ENCODE measurements around the gene GOLT1A. TPM values are rescaled to one million over a fixed set of nuclear protein-coding genes. Genes with fewer than 3 reads are reported as not detected.

The GOLT1A gene, protein sequence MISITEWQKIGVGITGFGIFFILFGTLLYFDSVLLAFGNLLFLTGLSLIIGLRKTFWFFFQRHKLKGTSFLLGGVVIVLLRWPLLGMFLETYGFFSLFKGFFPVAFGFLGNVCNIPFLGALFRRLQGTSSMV
- 4.1 to 7.6 TPM (median 4.6 TPM) in 5 replicates for total RNA-seq (2022; extraction: Qiagen RNA extraction; ENCODE audit: low read depth)

DNA sequence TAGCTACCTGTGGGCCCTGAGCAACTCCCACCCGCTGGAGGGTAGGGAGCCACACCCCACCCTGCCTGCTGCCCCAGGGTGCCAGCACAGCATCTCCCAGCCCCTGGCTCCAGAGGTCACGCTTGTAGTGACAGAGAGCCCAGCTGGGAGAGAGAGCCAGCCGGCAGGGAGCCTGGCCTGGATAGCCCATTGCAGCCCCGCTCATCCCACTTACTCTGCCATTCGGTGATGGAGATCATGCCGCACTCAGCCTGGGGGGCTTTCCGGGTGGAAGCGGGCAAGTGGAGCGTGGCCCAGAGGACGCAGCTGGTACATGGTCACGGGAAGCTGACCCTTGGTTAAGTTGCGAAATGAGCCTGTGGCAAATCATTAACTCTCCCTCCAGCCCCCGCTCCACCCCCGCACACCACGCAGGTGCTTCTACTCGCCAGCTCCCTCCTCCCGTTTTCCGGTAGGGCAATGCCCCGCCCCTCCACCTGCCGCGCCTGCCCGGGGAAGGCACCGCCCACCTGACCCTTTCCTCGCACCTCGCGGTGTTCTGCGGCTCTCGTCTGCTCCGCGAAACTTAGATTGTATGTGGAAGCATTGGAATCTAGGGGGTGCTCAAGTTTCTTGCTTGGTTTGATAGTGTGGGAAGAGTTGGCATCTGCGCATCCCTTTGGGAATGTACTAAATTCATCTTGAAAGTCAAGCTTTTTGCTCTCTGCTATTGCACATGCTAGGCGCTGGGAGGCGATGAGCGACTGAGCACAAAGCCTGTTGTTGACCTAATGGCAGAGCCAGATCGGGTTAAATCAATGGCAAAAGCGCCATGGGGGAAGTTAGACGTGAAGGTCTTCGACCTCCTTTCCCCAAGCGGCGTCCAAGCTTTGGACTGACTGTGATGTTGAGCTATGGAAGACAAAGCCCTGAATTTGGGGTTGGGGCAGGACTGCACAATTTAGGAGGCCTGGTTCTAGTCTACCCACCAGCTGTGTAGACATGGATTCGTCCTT lies at the start of gene GOLT1A:
Gene GOLT1A, minus strand, starts transcription at position 321 of the 995 bp plus-strand sequence. Its CDS starts 82 bp downstream, at position 239.

DNA sequence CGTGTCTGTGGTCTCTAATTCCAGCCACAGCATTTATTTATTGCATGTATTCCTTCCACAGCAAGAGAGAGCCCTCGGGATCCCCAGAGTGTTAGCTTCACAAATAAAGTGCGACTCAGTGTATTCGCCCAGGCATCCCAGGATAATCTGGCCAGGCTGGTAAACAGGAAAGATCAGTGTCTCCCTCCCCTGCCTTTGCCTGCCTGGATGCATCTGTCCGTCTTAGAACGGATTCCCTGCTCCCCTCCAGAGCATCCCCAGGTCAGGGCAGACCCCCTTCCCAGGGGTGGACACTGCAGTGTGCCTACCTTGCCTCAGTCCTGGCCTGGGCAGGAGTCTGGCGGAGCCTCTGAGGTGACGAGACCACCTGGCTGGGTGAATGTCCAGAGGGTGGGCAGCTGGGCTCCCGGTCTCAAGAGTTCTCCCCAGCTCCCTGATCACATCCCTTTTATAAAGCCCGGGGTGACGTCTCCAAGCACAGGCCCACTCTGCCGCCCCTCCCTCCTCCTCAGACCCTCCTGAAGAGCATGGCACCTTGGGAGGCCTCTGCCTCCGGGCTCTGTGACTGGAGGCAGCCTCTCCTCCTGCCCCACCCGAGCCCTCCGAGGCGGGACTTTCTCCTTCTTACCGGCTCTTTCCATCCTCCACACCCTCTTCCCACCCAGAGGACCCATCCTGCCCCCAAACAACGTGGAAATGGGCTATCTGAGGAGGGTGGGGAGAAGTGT lies 17.6 kb downstream of the GOLT1A start, which contains the start of gene KISS1:
Gene KISS1, minus strand, starts transcription at position 424 of the 728 bp plus-strand sequence. CDS start 3,615 bp downstream, outside the sequence.

DNA sequence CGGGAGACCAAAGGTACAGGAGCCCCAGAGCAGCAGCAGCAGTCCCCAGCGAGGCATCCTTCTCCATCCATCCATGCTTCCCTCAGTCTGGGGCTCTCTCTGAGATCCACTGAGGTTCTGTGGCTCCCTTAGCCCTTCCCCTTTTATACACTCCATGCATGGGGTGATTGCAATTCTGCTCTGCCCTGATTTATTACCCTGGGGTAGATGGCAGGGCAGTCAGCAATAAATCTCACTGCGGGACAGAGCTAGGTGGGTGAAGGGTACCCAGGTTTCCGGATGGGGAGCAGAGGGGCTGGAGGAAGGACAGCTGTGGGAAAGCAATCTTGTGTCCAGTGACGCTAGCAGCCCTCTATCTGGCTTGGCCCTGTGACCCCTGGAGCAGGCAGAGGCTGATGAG lies 47.6 kb downstream of the GOLT1A start, which contains the start of gene REN:
Gene REN, minus strand, starts transcription at position 119 of the 400 bp plus-strand sequence. Its CDS starts 44 bp downstream, at position 75.

DNA sequence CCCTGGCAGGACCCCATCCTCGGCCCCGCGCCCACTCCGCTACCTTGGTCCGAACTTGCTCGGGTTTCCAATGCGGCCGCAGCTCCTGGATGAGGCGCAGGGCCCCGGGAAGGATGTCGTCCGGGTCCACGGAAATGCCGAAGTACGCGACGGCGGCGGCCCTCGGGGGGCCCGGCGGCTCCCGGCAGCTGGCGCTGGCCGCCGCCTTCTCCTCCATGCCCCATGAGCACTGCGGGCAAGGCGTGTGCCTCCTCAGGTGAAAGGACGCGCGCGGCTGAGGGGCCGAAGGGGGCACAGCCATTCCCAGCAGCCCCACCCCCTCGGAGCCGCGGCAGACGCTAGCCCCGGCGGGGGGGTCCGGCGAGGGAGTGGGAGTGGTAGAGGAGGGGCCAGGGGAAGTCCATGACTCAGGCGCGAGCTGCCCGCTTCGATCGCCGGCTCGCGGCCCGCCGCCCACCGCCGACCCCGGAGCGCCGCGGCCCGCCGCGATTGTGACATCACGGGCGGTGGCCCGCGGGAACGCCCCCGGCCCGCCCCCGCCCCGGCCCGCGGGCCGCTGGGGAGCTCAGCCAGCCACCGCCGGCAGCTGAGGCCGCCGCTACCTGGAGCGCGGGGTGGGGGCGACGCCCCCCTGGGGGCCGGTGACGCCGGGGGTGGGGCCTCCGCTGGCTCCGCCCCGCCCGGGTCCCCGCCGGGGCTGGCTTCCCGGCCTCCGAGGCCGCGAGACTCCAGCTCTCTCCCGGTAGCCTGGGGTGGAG lies 62.1 kb downstream of the GOLT1A start, which contains the start of gene ETNK2:
Gene ETNK2, minus strand, starts transcription at position 493 of the 758 bp plus-strand sequence. Its CDS starts 192 bp downstream, at position 301.

Other genes with a start within 250 kb of the GOLT1A start
- gene SOX13, start 140.9 kb downstream of the GOLT1A start, total RNA-seq (2022; extraction: Qiagen RNA extraction; ENCODE audit: low read depth) = 14.6 to 20.9 TPM (median 19.4 TPM) in 5 replicates
- 3.4 to 4.6 TPM (median 4.1 TPM) in 5 replicates for gene ETNK2, start 61.9 kb downstream of the GOLT1A start, total RNA-seq (2022; extraction: Qiagen RNA extraction; ENCODE audit: low read depth)
- gene REN, start 47.7 kb downstream of the GOLT1A start, total RNA-seq (2022; extraction: Qiagen RNA extraction; ENCODE audit: low read depth) = not detected in 5 replicates
- gene KISS1, start 17.5 kb downstream of the GOLT1A start, total RNA-seq (2022; extraction: Qiagen RNA extraction; ENCODE audit: low read depth) = 1.1 TPM in 1 of 5 replicates, not detected in the others
- 16.9 to 32.3 TPM (median 25.3 TPM) in 5 replicates for gene PLEKHA6, start 145.9 kb upstream of the GOLT1A start, total RNA-seq (2022; extraction: Qiagen RNA extraction; ENCODE audit: low read depth)
- 20.8 to 34.4 TPM (median 27.5 TPM) in 5 replicates for gene PPP1R15B, start 197.8 kb upstream of the GOLT1A start, total RNA-seq (2022; extraction: Qiagen RNA extraction; ENCODE audit: low read depth)